Subcutaneous adipose tissue (tissue), 4 donors: ENCODE results near the gene HSPB3. TPM values are rescaled to one million over a fixed set of nuclear protein-coding genes. Genes with fewer than 3 reads are reported as not detected.

ENCODE experiments used
- total RNA-seq, 4 donors: library from RNA; depleted of rRNA; stranded (reverse); fragments of >200 nt; gene quantifications; one replicate each; pipeline ENCODE4 v1.1.0, GENCODE V29; 2016
- TF ChIP-seq, protein P1 (sequence below): fragments of 450-650 bp; IDR thresholded peaks from one replicate; pipeline ENCODE4 v1.5.1; 2016; ENCODE audit warnings: low read depth, mild to moderate bottlenecking, control low read depth, antibody characterized with exemption, moderate library complexity

The HSPB3 gene
- total RNA-seq, 4 donors from 2014 or later, result not detected

DNA sequence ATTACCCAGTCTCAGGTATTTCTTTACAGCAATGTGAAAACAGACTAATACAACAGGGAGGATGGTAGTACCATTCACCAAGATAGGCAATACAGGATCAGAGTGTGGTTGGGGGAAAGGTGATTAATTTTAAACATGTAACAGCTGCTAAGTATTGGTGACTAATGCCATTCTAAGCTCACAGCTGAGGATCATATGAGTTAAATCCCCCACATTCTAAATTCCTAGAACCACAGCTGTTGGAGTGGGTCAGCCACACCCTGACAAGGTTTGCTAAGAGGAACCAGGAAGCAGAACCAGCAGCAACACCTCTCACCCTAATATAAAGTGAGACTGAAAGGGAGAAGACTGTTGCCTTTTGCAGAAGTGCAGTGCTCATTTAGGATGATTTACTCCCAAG is 24.8 kb downstream of the HSPB3 start:
- TF ChIP-seq, protein P1, sequence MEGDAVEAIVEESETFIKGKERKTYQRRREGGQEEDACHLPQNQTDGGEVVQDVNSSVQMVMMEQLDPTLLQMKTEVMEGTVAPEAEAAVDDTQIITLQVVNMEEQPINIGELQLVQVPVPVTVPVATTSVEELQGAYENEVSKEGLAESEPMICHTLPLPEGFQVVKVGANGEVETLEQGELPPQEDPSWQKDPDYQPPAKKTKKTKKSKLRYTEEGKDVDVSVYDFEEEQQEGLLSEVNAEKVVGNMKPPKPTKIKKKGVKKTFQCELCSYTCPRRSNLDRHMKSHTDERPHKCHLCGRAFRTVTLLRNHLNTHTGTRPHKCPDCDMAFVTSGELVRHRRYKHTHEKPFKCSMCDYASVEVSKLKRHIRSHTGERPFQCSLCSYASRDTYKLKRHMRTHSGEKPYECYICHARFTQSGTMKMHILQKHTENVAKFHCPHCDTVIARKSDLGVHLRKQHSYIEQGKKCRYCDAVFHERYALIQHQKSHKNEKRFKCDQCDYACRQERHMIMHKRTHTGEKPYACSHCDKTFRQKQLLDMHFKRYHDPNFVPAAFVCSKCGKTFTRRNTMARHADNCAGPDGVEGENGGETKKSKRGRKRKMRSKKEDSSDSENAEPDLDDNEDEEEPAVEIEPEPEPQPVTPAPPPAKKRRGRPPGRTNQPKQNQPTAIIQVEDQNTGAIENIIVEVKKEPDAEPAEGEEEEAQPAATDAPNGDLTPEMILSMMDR, result no peak

DNA sequence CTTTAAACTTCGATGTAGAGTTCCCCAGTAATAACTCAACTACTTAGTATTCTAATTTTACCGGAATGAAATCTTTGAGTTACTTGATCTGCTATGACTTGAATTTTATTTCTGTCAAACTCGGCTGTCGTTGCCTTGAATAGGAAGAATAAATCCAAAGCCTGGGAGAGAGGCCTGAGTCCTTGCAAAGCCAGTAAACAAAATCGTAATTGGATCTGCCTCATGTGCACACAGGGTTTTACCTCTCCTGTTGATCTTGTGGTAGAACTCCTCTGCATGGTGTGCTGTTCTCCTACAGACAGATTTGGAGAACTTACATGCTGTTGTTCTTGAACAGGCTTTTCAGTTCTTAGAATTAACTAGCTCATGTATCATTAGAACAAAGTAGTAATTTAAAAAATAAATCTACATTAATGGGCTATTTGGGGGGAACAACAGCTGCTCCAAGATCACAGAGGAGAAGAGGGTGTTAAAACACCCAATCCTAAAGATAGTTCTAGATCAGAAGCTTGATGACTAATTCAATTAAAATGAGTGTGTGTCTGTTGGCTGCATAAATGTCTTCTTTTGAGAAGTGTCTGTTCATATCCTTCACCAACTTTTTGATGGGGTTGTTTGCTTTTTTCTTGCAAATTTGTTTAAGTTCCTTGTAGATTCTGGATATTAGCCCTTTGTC is 28.9 kb downstream of the HSPB3 start:
- TF ChIP-seq, protein P1, result no peak

DNA sequence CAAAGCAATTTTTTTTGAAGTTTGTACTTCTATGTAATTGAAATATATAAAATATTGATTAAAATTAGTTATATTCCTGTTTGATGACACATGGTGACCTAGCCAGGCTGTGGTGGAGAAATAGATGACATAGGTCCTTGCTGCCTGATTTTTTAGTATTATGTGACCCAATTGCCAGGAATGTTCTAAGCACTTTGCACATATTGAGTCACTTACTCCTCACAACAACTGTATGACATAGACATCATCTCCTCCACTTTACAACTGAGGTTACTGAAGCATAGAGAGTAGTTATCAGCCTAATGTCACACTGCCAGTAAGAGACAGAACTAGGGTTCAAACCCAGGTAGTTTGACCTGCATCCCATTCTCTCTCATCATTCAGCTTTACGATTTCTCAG is 35.8 kb downstream of the HSPB3 start:
- TF ChIP-seq, protein P1, result no peak

DNA sequence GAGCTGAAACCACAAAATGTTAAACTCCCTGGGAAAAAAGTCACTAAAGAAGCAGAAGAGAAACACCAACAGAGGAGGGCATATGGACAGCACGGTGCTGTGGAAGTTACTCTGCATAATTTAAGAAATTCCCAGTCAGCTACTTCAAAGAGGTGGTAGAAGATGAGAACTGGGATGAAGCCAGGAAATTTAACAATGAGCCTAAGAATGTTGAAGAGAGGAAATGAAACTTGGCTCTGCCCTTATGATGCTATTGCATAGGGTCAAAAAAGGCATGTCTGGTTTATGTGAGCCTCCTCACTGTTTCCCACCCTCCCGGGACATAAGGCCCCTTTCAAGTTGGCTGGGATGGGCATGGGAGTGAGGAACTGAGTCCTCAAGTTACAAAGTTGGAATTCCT is 36.7 kb downstream of the HSPB3 start:
- TF ChIP-seq, protein P1, result no peak

DNA sequence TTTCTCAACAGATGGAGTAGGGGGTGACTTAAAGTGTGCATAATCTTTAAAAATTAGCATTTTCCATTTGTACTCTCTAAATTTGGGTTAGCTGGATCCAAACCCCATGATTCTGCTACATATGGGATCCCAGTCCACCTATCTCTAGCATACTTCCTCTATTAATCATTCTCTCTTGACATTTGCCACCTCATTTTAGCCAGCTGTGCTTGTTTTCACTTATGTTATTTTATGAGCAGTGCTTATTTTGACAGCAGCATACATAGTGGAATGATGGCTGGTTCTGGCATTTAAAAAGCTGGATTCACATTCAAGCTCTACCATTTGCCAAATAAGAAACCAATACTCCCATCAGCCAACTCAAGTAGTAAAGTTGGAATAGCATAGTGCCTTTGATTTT is 39.5 kb downstream of the HSPB3 start:
- TF ChIP-seq, protein P1, result no peak

Other genes starting within 250 kb of the HSPB3 start
- gene ARL15, start 145.1 kb upstream of the HSPB3 start, total RNA-seq, result 10 to 100 TPM; 19.6 to 52.5 (median 30.6) TPM
- 10 to 100 TPM; 26.7 to 54.6 (median 40.2) TPM for gene SNX18, start 62.1 kb downstream of the HSPB3 start, total RNA-seq